Activated CD8-positive, alpha-beta memory T cell treated with anti-CD3 and anti-CD28 coated beads, Interleukin-2, amount 50 U/mL, for 4 hours (primary cell): ENCODE results near the gene EFHC1.

Experiments used
- DNase-seq: peaks from one replicate; pipeline ENCODE4 v3.0.0-alpha.2; 2020

The EFHC1 gene

DNA sequence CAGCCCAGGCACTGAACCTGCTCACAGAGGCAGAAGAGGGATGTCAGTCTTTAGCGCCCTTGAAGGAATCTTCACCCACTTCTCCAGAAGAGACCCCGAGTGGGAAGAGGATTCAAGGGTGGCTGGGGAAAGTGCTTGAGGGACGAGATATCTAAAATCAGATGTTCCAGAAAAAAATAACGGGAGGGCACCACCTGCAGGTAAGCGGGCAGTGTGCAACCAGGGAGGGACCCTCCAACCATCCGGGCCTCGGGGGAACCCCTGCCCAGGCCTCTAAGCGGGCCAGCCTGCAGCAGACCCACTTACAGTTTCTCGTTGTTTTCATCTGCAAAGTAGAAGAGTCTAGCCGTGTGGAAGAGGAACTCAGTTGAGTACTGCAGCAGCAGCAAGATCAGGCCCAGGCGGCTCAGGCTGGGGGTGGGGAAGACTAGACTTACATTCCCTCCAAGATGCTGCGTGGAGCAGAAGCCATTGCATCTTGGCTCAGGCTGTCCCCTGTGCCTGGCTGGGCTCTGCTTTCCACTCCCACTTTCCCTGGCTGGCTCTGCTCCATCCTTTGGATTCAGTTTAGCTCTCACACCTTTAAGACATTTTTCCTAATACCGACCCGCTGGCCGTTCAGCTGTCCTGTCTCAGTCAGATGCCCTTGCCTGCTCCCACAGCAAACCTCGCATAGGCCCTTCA is 85.7 kb downstream of the EFHC1 start:
- no peak for DNase-seq

GRCh38 chr6:52506476-52506875 is 86.3 kb downstream of the EFHC1 start:
- no peak for DNase-seq

GRCh38 chr6:52507557-52508260 is 87.6 kb downstream of the EFHC1 start:
- no peak for DNase-seq

DNA sequence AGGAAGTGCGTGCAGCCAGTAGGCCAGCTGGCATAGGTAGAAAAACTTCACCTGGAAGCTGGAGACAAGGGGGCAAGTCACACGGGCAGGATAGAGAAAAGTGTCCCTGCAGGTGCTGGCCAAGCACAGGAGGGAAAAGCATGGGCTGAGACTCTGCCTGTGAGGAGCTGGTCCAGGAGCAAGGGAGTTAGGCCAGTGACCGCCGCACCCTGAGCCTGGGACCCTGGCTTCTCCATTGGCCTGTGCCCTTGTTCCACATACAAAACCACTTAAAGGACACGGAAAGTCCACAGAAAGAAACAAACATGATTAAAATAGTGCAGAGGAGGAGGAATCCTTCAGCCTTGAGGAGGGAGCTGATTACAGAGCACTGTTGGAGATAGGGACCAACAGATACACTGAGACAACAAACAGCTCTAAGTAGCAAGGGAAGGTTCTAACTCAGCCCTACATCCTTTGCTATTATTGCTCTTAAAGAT is 88.2 kb downstream of the EFHC1 start:
- DNase-seq: no peak

DNA sequence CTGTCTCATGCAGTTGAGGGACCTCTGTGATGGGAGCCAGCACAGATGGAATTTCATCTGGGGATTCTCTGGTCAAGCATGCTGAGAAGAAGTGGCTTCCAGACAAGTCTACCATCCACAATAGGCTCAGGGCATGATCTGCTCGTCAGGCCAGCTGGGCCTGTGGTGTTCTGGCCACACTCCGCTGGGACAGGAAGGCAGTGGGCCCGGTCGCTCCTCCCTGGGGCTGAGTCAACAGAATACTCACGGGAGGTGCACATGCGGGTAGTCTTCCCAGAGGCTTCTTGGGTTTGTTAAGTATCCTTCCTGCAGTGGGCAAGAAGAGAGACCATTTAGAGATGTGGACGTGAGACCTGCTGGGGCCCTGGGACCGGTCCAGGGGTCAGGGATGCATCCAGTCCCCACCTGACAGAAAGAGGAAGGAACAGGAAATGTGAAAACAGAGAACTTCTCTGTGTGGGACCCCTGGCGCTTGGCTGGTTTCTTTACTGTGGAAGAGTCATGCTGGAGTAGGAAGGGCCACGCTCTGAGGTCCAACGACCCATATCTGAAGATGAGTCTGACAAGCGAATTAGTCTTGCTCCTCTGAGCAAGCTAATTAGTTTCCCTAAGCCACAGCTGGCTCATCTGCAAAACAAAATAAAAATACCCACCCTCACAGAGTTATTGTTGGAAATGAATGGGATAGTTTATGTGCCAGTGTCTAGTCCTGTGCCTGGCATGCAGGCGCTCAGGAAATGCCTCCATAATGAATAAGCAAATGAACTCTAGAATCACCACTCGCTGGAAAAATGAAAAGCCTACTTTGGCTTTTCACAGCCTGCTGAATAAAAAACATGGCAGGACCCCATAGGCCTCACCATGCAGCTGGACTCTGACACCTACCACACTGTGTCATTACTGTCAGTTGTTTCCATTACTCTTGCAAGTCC is 89.4 kb downstream of the EFHC1 start:
- no peak for DNase-seq

DNA sequence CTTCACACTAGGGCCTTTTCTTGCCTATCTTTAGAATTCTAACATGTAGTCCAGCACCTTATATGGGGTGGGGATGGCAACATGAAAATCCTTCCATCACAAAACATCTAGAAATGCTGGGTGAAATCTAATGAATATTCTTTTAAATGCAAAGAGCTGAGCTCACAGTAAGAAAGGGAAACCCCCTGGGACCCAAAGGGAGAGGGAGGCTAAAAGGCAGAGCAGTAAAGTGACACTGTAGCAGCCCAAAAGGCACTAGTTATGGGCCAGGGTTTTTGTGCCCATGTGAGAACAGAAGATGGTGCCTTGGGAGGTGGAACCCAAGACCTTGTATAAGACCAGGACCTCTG is 90.0 kb downstream of the EFHC1 start:
- DNase-seq: no peak

- no peak for DNase-seq
Observed at GRCh38 chr6:52511163-52511562, 91.0 kb downstream of the EFHC1 start.

DNA sequence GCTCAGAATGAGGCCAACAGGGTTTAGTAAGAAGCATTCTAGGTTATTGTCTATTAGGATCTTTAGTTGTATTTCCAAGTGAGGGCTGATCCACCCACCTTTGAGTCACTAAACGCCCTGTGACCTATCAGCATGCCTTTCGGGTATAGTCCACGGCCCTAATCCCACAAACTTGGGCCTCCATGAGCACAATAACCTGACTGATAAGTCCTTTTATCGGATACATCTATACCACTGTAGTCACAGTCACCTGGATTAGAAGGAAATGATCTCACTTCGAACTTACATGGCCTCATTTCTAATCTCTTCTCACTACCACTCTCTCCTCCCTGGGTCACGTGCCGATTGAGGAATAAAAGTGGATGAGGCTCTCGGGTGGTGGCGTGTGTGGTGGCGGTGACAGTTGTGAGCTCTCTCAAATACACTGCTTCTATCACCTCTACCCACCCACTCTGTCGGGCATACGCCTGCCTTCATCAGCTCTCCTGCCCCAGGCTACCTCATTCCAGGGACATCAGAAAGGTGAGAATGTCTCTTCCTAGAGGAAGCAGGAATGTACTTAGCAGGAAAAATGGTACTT is 91.5 kb downstream of the EFHC1 start:
- no peak for DNase-seq

GRCh38 chr6:52512199-52512598 is 92.1 kb downstream of the EFHC1 start:
- DNase-seq: no peak

- no peak for DNase-seq
Observed at GRCh38 chr6:52513464-52513863, 93.3 kb downstream of the EFHC1 start.

DNA sequence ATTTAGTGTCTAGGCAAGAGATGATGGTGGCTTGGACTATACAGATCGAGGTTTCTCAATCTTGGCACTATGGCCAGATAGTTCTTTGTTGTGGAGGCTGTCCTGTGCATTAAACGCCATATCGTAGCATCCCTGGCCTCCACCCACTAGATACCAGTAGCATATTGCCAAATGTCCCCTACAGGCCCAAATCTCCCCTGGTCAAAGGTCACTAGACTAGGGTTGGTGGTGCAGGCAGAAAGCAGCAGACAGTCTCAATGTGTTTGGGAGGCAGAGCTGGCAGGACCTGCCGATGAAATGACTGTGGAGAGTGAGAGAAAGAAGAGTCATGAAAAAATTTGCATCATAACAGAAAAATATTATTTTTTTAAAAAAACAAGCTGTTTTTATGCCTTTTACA is 93.8 kb downstream of the EFHC1 start:
- DNase-seq: no peak

- DNase-seq: no peak
Observed at GRCh38 chr6:52514514-52514913, 94.4 kb downstream of the EFHC1 start.

GRCh38 chr6:52515219-52515960 is 95.2 kb downstream of the EFHC1 start:
- DNase-seq: no peak

GRCh38 chr6:52516269-52516668 is 96.1 kb downstream of the EFHC1 start:
- no peak for DNase-seq

DNA sequence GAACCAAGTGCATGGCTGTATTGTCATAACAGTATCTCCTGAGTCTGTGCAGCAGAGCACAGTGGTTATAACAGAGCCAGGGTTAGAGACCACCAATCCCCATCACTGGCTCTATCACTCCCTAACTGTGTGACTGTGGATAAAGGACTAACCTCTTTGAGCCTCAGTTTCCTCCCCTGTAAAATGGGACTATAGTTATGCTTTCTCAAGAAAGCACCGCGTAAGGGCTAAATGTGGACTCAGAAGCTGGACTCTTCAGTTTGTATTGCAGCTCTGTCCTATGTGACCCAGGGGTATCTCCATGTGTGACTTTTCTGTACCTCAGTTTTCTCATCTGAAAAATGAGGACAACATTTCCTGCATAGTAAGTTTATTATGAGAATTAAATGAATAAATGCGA is 96.8 kb downstream of the EFHC1 start:
- DNase-seq: no peak

DNA sequence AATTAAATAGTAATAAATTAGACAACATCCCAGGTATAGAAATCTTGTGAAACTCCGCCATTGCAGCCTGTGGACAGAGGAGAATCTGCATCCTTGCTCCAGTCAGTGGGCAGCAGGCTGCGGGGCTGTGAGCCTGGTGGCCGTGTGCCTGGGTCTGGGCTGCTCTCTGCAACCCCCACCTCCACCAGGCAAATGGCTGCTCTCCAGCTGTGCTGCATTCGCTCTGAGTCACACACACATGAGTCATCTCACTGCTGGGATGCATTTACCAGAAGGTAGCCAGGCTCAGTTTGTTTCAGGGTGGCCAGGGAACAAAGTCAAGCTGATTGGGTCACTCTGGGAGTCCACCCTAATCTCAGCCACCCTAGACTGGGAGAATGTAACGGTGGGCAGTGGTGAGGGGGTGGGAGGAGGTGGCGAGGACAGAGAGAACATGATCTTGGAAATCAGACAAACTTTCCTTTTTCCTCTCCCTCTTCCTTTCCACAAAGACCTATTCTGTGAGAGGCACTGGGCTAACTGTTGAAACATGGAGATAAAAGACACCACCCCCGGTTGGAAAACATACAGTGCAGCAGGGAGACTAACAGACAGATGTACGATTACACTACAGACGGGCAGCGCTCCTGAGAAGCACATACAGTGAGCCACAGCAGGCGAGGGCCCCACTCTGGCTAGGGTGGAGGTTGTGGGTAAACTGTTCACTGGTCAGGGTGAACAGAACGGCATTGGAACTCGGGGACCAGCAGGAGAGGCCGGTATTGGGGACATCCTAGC is 97.5 kb downstream of the EFHC1 start:
- DNase-seq: no peak

DNA sequence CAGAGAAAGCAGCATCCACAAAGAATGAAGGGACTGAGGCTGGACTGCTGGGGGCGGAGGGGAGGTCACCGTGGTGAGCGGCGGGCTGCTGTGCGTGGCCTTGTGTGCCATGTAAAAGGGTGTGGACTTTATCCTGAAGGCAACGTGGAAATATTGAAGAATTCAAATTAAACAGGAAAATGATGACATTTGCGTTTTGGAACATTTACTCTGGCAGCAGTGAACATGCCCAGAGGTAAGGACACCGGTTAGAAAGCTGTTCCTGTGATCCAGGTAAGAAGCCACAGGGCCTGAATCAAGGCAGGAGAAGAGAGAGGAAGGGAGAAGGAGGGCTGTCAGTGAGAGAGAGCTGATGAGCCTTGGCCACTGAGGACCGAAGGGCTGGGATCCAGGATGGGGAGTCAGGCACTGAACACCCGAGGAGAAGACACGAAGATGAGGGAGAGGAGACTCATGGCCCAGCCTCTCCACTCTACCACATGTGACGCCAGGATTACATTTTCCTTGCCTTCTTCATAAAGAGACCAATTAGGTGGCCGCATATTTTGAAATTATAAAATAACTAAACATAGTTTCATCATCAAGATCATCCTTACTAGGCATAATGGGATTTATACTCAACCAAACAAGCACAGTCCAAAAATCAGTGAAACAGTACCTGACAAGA is 98.3 kb downstream of the EFHC1 start:
- no peak for DNase-seq

- DNase-seq: no peak
Observed at GRCh38 chr6:52519618-52520017, 99.5 kb downstream of the EFHC1 start.

DNA sequence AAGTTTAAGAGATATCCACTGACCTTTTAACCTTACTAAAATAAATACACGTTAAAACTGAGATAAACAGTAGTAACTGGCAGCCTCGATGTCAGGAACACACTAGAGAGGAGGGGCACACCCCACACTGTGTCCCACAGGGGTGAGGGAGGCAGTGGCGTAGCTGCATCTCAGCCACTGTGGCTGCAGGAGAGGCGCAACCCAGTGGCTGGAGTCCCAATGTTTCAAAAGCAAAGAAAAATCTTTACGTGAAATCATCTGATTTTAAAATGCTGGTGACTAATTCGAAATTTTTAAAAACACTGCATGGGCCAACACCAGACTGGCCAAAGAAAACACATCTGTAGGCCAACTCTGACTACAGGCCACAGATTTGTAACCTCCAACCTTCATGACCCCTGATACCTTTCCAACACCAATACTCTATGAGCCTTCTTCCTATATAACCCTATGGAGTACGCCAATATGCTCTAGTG is 102.0 kb downstream of the EFHC1 start:
- DNase-seq: no peak

GRCh38 chr6:52522655-52523054 is 102.5 kb downstream of the EFHC1 start:
- DNase-seq: no peak
